Thyroid gland (tissue), 4 donors: ENCODE data around the gene TSC22D3.

Experiments
- CTCF ChIP-seq, 6 experiments: fragments of 200-600 bp in 3 of 6; fragments of 450-650 bp in 3 of 6; sonication (generic) in 3 of 6; IDR thresholded peaks; one replicate each; pipeline ENCODE4 v1.5.1; 2016 to 2019; ENCODE audit warnings: antibody characterized with exemption in 6 of 6, mild to moderate bottlenecking in 2 of 6, inconsistent platforms in 1 of 6, moderate library complexity in 1 of 6
- POLR2A ChIP-seq, 2 donors: fragments of 450-650 bp; IDR thresholded peaks; one replicate each; pipeline ENCODE4 v1.6.1; 2017; ENCODE audit warnings: antibody characterized with exemption in 2 of 2, mild to moderate bottlenecking in 2 of 2, moderate library complexity in 1 of 2

- TF ChIP-seq CTCF (IDR thresholded peaks at IDR 0.05) = no peak
- TF ChIP-seq POLR2A (IDR thresholded peaks at IDR 0.05) = no peak
These were observed 30.7 kb downstream of the TSC22D3 start for GRCh38 chrX:107744868-107745267.
